Coronary artery (tissue), 2 donors: ENCODE data around the gene LRRTM4.

Experiments used
- DNase-seq: peaks from one replicate; pipeline ENCODE4 v3.0.0-alpha.2; 2017; ENCODE audit warnings: low spot score
- H3K27ac ChIP-seq, 2 donors: fragments of 200-600 bp; sonication (generic); one replicate each; pipeline ENCODE4 v1.5.1; 2016 to 2019
- H3K4me3 ChIP-seq: fragments of 200-600 bp; sonication (generic); 2 replicates; pipeline ENCODE4 v1.5.1; 2016; ENCODE audit warnings: mild to moderate bottlenecking, moderate library complexity
- TF ChIP-seq, protein P1 (sequence below): fragments of 200-600 bp; sonication (generic); IDR thresholded peaks from one replicate; pipeline ENCODE4 v1.5.1; 2019; ENCODE audit warnings: antibody characterized with exemption

The LRRTM4 gene

DNA sequence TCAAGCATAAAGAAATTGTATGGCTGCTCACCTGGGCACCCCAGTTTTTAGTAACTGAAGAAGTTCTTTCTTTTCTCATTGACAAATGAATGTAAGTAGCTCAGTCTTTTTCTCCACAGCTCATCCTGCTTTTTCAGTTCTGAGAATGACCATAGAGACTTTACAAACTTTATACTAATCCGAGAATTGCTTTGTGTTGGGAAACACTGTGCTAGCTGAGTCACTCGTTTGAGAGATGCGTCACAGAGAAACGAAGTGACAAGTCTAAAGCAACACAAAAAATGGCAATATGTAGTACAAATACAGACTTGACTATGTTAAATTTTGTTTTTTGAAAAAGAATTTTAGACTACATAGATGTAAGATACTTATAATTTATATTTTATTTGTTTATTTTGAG lies 9.0 kb downstream of the LRRTM4 start:
- DNase-seq: no peak
- TF ChIP-seq, protein P1, sequence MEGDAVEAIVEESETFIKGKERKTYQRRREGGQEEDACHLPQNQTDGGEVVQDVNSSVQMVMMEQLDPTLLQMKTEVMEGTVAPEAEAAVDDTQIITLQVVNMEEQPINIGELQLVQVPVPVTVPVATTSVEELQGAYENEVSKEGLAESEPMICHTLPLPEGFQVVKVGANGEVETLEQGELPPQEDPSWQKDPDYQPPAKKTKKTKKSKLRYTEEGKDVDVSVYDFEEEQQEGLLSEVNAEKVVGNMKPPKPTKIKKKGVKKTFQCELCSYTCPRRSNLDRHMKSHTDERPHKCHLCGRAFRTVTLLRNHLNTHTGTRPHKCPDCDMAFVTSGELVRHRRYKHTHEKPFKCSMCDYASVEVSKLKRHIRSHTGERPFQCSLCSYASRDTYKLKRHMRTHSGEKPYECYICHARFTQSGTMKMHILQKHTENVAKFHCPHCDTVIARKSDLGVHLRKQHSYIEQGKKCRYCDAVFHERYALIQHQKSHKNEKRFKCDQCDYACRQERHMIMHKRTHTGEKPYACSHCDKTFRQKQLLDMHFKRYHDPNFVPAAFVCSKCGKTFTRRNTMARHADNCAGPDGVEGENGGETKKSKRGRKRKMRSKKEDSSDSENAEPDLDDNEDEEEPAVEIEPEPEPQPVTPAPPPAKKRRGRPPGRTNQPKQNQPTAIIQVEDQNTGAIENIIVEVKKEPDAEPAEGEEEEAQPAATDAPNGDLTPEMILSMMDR: no peak
- Histone ChIP-seq H3K27ac (no peak overlapping the region), H3K4me3 (no peak overlapping the region)

DNA sequence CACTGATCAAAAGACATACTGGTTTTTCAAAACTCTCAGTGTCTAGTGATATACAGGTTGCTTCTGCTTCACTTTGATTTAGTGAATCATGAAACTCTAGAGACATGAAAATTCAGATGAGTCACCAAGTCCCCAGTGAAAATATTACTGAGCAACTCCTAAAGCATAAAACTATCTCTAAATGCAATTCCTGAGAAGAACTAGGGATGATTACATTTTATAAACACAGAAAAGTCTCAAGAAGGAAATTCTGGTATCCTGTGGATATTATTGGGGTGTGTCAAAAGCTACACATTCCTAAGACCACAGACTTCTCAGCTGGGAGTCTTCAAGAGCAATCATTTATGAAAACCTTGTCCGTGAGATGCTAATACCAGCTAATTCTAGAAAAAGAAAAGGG lies 9.7 kb downstream of the LRRTM4 start:
- Histone ChIP-seq H3K4me3 (no peak overlapping the region), H3K27ac (no peak overlapping the region)
- DNase-seq: no peak
- TF ChIP-seq, protein P1: no peak

DNA sequence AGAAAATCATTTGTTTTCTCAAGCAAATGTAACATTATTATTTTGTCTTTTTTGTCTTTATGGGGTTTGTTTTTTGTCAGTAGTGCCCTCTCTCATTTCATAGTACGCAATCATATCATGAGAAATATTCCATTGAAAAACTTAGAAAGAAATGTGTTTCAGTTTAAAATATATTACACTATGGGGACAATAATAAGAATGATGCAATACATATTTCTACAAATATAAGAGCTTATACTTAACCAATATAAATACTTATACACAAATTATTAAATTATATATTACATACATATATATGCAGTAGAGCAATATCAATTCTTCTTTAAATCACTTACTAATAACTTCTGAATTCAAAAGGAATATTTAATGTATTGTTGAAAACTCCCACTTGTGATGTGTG lies 13.7 kb downstream of the LRRTM4 start:
- TF ChIP-seq, protein P1: no peak
- Histone ChIP-seq H3K27ac (no peak overlapping the region), H3K4me3 (no peak overlapping the region)
- no peak for DNase-seq

DNA sequence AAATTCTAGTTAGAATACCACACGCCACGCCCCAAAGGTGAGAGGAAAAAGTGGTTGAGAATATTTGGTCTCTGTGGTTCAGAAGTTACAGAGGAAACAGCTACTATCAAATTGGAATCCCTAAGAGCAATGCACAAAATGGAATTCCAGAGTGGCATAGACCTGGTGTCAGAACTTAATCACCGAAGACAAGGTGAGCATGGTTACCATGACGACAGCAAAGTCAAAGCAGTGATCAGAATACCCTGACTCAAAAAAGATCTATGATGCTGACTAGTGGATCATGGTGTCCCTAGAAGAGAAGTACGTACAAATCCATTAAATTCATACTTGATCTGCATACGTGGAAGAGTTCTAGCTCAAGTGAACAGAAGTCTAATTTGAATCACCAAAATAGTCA lies 14.5 kb downstream of the LRRTM4 start:
- TF ChIP-seq, protein P1: no peak
- DNase-seq: no peak
- no peak overlapping the region for H3K4me3 ChIP-seq
- H3K27ac ChIP-seq: no peak overlapping the region

DNA sequence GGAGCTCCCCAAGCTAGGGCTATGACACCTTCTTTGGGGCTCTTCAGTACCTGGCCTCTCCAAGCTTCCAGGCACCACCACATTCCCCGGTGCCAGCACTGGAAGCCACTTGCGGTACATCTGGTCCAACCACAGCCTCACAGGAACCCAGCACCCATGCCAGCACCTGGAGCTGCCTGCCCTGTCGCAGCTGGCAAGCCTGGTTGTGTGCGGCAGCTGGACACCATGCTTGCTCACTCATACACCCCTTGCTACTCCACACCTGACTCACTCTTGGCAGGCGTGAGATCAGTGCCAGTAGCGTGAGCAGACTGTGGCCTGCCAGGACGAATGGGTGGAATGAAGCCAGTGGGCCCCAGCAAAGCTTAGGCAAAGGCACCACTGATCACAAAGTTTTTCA lies 34.0 kb downstream of the LRRTM4 start:
- Histone ChIP-seq H3K4me3 (no peak overlapping the region), H3K27ac (no peak overlapping the region)
- TF ChIP-seq, protein P1: no peak
- DNase-seq: no peak

DNA sequence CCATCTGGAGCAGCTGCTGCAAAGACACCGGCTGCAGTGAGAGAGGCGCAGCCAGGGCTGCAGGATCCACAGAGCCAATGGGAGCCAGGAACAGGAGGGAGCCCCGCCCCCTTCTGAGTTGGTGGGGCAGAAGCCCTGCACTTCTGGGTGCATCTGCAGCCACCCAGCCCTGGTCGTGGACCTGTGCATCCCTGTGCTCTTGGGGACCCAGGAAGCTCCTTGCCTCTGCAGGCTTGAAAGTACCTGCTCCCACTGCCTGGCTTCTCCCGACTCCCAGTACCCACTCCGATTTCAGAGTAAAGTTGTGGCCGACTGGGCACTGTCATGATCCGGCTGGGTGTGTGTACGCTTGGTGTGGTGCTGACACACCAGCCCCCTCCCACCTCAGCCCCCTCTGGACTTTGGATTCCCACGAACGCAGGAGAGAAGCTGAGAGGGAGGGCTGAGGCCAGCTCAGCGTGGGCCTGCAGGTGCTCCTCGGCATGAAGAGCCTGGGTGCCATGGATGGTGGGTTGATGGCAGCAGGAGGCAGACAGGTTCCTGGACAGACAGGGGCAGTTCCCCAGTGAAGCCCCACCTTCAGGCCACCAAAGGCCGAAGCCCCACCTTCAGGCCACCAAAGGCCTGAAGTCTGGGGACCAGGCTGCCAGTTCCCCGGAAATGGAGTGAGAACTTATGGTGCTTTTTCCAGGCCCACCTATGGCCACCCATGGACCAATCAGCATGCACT lies 34.9 kb downstream of the LRRTM4 start:
- no peak overlapping the region for H3K4me3 ChIP-seq
- no peak overlapping the region for H3K27ac ChIP-seq
- TF ChIP-seq, protein P1: no peak
- DNase-seq: no peak

DNA sequence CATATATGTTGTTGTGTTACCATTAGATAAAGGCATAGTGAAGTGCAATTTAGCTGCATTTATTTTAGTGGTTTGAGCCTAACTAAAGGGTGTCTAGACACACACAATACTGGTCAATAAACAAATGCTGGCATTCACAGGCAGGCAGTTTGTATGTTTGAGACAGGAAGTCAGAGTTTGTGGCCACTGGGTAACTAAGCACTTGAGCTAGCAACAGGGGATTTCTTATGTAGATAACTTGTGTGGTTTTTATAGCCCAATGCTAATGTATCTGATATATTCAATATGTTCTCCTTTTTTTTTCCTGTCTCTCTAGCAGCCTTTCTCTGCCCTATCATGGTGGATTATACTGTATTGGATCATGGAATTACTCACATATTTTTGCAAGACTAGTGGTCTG lies 38.1 kb downstream of the LRRTM4 start:
- no peak for DNase-seq
- TF ChIP-seq, protein P1: no peak
- H3K4me3 ChIP-seq: no peak overlapping the region
- H3K27ac ChIP-seq: no peak overlapping the region
